Mesothelial cell of epicardium (in vitro differentiated cells): Measurements from ENCODE around the gene BCL11B. TPM values are rescaled to one million over a fixed set of nuclear protein-coding genes. Genes with fewer than 3 reads are reported as not detected.
A peak's percentile ranks its signal among the peaks of the same experiment; 100 is the strongest.

ENCODE experiments used
- DNase-seq, 2 experiments: peaks; one replicate each; pipeline ENCODE4 v3.0.0; 2021; ENCODE audit warnings: low spot score in 2 of 2; ENCODE audit not compliant: unreplicated experiment in 2 of 2
- H3K27ac Mint-ChIP-seq: 2 replicates; pipeline ENCODE4 v1.8.0; 2021; ENCODE audit warnings: mixed read lengths
- H3K27me3 Mint-ChIP-seq: 2 replicates; pipeline ENCODE4 v1.8.0; 2021; ENCODE audit warnings: low read depth, mixed read lengths
- H3K36me3 Mint-ChIP-seq: 2 replicates; pipeline ENCODE4 v1.8.0; 2021; ENCODE audit warnings: mixed read lengths
- H3K4me1 Mint-ChIP-seq: 2 replicates; pipeline ENCODE4 v1.8.0; 2021; ENCODE audit warnings: mixed read lengths
- H3K4me3 Mint-ChIP-seq: 2 replicates; pipeline ENCODE4 v1.8.0; 2021; ENCODE audit warnings: mild to moderate bottlenecking, moderate library complexity, mixed read lengths
- H3K9me3 Mint-ChIP-seq: 2 replicates; pipeline ENCODE4 v1.8.0; 2021; ENCODE audit warnings: mixed read lengths
- total RNA-seq: library from RNA; stranded (reverse); gene quantifications from 3 replicates; pipeline ENCODE4 v1.2.1, GENCODE V29; 2021
- TF ChIP-seq, protein P1 (sequence below): fragments of 200-600 bp; sonication (generic); IDR thresholded peaks from one replicate; pipeline ENCODE4 v1.5.0; 2021; ENCODE audit warnings: antibody characterized with exemption; ENCODE audit not compliant: unreplicated experiment

Gene BCL11B
- total RNA-seq, 1 donor from 2014 or later: 11.8 TPM

DNA sequence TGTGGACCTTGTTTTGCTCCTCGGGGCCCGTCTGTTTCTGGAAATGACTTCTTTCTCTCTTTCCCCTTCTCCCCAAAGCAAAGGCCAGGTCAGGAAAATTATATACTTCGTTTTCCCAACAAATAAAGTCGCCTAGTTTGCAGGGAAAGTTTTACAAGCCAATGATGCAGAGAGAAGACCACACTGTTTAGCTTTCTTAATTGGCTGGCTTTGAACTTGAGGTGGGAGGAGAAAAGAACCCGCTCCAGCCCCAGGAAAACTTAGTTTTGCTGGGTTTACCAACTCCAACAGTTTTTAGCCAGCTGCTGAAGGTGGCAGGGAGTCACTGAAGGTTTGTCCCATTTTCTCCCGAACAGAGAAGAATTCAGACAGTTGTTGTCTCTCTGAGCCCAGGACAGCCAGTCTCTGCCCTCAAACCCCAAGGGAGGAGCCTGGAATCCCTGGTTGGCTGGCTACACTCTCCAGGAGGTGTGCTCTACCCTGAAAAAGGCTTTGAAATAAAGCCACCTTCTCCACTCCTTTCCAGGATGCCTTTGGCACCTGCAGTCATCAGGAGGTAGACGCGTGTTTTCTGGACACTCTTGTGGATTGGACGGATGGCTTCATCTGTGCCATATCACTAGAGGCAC lies 24.8 kb downstream of the BCL11B start:
- Mint-ChIP-seq H3K27ac (peak overlapping the region; percentile 50), H3K36me3 (no peaks in the 10 kb centered on the region), H3K27me3 (no peaks in the 10 kb centered on the region), H3K9me3 (no peaks in the 10 kb centered on the region), H3K4me3 (peak overlapping the region; percentile 68), H3K4me1 (peaks cover 54% of the 10 kb centered on the region)
- TF ChIP-seq, protein P1, sequence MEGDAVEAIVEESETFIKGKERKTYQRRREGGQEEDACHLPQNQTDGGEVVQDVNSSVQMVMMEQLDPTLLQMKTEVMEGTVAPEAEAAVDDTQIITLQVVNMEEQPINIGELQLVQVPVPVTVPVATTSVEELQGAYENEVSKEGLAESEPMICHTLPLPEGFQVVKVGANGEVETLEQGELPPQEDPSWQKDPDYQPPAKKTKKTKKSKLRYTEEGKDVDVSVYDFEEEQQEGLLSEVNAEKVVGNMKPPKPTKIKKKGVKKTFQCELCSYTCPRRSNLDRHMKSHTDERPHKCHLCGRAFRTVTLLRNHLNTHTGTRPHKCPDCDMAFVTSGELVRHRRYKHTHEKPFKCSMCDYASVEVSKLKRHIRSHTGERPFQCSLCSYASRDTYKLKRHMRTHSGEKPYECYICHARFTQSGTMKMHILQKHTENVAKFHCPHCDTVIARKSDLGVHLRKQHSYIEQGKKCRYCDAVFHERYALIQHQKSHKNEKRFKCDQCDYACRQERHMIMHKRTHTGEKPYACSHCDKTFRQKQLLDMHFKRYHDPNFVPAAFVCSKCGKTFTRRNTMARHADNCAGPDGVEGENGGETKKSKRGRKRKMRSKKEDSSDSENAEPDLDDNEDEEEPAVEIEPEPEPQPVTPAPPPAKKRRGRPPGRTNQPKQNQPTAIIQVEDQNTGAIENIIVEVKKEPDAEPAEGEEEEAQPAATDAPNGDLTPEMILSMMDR: no peak
- DNase-seq: no peak

DNA sequence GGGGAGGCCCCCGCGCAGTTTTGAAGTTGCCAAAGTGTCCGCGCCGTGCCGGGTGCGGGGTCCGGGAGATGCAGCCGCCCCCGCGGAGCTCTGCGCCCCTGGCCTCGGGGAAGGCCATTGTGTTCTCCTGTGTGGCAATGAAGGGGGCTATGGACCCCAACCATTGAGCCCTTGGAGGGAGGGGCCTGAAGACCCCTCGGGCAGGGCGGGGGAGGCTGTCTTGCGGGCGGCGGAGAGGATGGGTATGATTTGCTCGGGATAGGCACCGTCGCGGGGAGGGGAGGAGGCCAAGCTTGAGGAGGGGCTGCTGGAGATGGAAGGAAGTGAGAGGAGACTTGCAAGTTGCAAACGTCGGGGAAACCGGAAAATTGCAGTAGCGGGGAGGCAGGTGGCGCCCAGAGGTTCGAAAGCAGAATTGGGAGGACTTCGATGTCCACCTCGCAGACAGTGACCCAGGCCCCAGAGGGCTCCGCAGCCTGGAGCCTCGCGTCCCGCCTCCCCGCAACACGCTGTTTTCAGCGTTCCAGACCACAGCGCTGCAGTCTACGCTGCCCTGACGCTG lies 25.4 kb downstream of the BCL11B start:
- Mint-ChIP-seq H3K27me3 (no peaks in the 10 kb centered on the region), H3K4me1 (peaks cover 60% of the 10 kb centered on the region), H3K9me3 (no peaks in the 10 kb centered on the region), H3K36me3 (no peaks in the 10 kb centered on the region), H3K27ac (peak overlapping the region; percentile 50), H3K4me3 (peak overlapping the region; percentile 68)
- no peak for DNase-seq
- TF ChIP-seq, protein P1: no peak

DNA sequence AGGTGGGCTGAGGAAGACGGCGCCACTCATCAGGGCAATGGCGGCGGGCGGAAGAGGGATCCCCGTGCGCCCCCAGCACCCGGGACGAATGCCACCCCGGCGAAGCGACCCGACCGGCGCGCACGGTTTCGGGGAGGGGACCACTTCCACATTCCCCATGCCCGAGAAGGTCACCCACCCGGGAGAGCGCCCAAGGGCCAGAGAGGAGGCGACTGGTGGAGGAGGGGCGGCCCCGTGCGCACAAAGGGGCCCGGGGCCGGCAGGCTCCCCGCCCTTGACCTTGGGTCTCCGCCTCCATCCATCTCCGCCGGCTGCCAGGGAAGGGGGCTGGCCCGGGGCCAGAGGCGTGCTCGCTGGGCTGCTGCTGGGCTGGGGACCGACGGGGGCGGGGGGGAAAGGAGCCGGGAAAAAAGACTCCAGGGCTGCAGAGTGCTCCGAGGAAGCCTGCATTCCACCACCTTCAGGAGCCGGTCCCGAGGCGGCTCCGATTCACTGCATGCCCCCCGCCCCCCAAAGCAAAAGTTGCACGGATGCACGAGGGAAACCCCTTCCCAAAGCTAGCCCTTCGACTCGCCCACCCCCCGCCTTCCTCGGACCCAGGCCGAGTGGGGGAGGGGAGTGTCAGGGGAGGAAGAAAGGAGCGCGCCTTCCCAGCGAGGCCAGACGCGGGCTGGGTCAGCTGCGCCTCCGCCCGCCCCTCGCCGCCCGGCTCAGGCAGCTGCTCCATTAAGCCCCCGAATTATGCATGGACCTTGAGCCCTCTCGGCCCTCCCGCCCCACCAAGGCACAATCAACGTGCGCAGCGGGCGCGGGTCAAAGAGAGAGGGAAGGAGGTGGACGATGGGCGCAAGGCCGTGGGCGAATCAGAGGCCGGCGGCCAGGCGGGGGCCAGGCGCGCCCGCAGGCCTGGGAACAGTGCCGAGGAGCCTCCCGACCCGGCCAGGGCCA lies 26.2 kb downstream of the BCL11B start:
- Mint-ChIP-seq H3K27ac (no peak overlapping the region), H3K4me3 (peak overlapping the region; percentile 61), H3K9me3 (no peaks in the 10 kb centered on the region), H3K27me3 (no peaks in the 10 kb centered on the region), H3K4me1 (peaks cover 68% of the 10 kb centered on the region), H3K36me3 (no peaks in the 10 kb centered on the region)
- no peak for DNase-seq
- TF ChIP-seq, protein P1: no peak

DNA sequence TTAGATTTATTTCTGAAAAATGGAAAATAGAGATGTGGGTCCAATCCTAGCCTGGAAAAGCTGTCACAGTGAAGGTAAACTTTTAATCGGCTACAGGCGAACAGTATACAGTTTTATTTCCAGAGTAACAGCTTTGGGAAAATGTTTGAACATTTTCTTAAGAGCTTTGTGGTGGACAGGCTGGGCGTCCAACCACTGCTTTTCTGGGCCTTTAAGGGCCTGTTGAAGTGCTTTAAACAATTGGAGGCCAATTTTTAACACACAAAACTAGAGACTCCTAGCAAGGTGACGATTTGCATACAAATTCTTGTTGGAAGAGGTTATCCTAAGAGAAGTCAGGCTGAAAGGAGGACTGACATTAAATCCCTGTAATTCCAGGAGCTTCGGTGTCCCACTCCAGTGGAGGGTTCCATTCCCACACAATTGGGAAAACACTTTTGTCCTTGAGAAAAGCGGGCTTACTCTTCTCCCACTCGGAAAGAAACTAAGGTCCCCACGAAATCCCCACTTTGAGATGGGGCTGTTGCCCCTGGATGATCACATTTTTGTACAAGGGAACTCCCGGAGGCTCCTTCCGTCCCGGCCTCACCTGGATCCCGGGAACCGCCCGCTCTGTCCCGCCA lies 26.9 kb downstream of the BCL11B start:
- Mint-ChIP-seq H3K27me3 (no peaks in the 10 kb centered on the region), H3K9me3 (no peaks in the 10 kb centered on the region), H3K36me3 (no peaks in the 10 kb centered on the region), H3K4me3 (peak overlapping the region; percentile 61), H3K27ac (peak overlapping the region; percentile 92), H3K4me1 (peaks cover 75% of the 10 kb centered on the region)
- DNase-seq: no peak
- TF ChIP-seq, protein P1: no peak

DNA sequence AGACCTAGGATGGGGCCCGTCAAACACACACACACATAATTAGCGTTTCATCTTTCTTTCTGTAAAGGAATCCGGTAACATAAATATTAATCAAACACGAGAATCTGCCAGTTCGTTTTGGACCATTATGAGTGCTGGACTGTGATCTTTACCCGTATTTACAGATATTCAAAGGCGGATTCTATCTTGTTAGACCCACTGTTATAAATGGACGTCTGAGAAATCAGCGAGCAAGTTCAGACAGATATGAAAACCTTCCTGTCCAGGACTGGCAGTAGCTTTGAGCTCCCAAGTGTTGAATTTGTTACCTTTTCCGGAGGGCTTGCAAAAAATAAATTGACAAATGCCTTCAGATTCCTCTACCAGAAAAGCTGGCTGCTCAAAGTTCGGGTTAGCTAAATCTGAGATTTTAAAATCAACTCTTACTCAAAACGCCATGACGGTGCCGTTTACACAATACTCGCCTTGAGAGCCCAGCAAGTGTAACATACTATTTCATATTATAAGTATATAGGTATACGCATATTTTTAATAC lies 27.6 kb downstream of the BCL11B start:
- Mint-ChIP-seq H3K4me1 (peaks cover 81% of the 10 kb centered on the region), H3K27ac (peak overlapping the region; percentile 92), H3K4me3 (no peak overlapping the region), H3K9me3 (no peaks in the 10 kb centered on the region), H3K36me3 (no peaks in the 10 kb centered on the region), H3K27me3 (no peaks in the 10 kb centered on the region)
- TF ChIP-seq, protein P1: no peak
- DNase-seq: no peak
